MG63 (cell line): Measurements from ENCODE around the gene VEZF1. TPM values are rescaled to one million over a fixed set of nuclear protein-coding genes. Genes with fewer than 3 reads are reported as not detected.

Source experiments
- DNase-seq: peaks from one replicate; pipeline ENCODE4 v3.0.0-alpha.2; 2020
- H3K27me3 ChIP-seq: fragments of 250-450 bp; sonication (Bioruptor Pico); 2 replicates; pipeline ENCODE4 v1.5.1; 2020; ENCODE audit warnings: mild to moderate bottlenecking, moderate library complexity
- H3K36me3 ChIP-seq: fragments of 250-450 bp; sonication (Bioruptor Pico); 2 replicates; pipeline ENCODE4 v1.5.1; 2020; ENCODE audit warnings: mild to moderate bottlenecking, moderate library complexity
- H3K4me3 ChIP-seq: fragments of 250-450 bp; sonication (Bioruptor Pico); 2 replicates; pipeline ENCODE4 v1.5.1; 2020; ENCODE audit warnings: mild to moderate bottlenecking, moderate library complexity
- H3K9me3 ChIP-seq: fragments of 250-450 bp; sonication (Bioruptor Pico); 2 replicates; pipeline ENCODE4 v1.5.1; 2020; ENCODE audit warnings: mild to moderate bottlenecking, moderate library complexity
- total RNA-seq: library from RNA; depleted of rRNA; stranded (reverse); fragments of >200 nt; shearing (Covaris generic); gene quantifications from 2 replicates; pipeline ENCODE4 v1.2.3, GENCODE V29; 2014; ENCODE audit warnings: low replicate concordance; rRNA removed

VEZF1 gene
- 30.6 and 54.3 TPM in 2 replicates for total RNA-seq

- Histone ChIP-seq H3K27me3 (no peaks in the 10 kb centered on the region), H3K36me3 (peaks cover 31% of the 10 kb centered on the region), H3K9me3 (no peaks in the 10 kb centered on the region), H3K4me3 (peak within 1 kb of the TSS; percentile 86)
- DNase-seq = peak; percentile 83
Observed at GRCh38 chr17:57987581-57988300, at the start of gene VEZF1. Gene VEZF1 (minus strand): TSS chr17:57988254. CDS start chr17:57988111, 143 bp downstream.

GRCh38 chr17:58032691-58033415 is 44.8 kb upstream of the VEZF1 start:
- H3K9me3 ChIP-seq = peaks cover 1% of the 10 kb centered on the region; the same call in 1 of the 2 replicates
- DNase-seq = no peak
- no peaks in the 10 kb centered on the region for H3K36me3 ChIP-seq
- no peak overlapping the region for H3K4me3 ChIP-seq
- H3K27me3 ChIP-seq = peaks cover 8% of the 10 kb centered on the region; the same call in 1 of the 2 replicates

GRCh38 chr17:58028578-58028977 is 40.5 kb upstream of the VEZF1 start:
- Histone ChIP-seq H3K9me3 (peaks cover 3% of the 10 kb centered on the region; the same call in 1 of the 2 replicates), H3K4me3 (no peak overlapping the region), H3K36me3 (no peaks in the 10 kb centered on the region), H3K27me3 (peaks cover 27% of the 10 kb centered on the region)
- no peak for DNase-seq

GRCh38 chr17:58020401-58020800 is 32.3 kb upstream of the VEZF1 start:
- Histone ChIP-seq H3K4me3 (no peak overlapping the region), H3K36me3 (no peaks in the 10 kb centered on the region), H3K9me3 (no peaks in the 10 kb centered on the region), H3K27me3 (peaks cover 54% of the 10 kb centered on the region)
- DNase-seq = no peak

- no peaks in the 10 kb centered on the region for H3K36me3 ChIP-seq
- no peak for DNase-seq
- no peak overlapping the region for H3K4me3 ChIP-seq
- no peaks in the 10 kb centered on the region for H3K9me3 ChIP-seq
- peaks cover 50% of the 10 kb centered on the region for H3K27me3 ChIP-seq
Observed at GRCh38 chr17:58019521-58019920, 31.5 kb upstream of the VEZF1 start.

- H3K4me3 ChIP-seq = no peak overlapping the region
- H3K36me3 ChIP-seq = no peaks in the 10 kb centered on the region
- no peak for DNase-seq
- H3K9me3 ChIP-seq = no peaks in the 10 kb centered on the region
- peaks cover 47% of the 10 kb centered on the region for H3K27me3 ChIP-seq
Observed at GRCh38 chr17:58019039-58019438, 31.0 kb upstream of the VEZF1 start.

- Histone ChIP-seq H3K9me3 (no peaks in the 10 kb centered on the region), H3K4me3 (no peak overlapping the region), H3K36me3 (peaks cover 17% of the 10 kb centered on the region), H3K27me3 (no peaks in the 10 kb centered on the region; the same call in 1 of the 2 replicates)
- no peak for DNase-seq
Observed at GRCh38 chr17:58010067-58010799, 22.2 kb upstream of the VEZF1 start.

- Histone ChIP-seq H3K27me3 (no peaks in the 10 kb centered on the region; the same call in 1 of the 2 replicates), H3K4me3 (peak overlapping the region; percentile 96), H3K9me3 (no peaks in the 10 kb centered on the region), H3K36me3 (peaks cover 39% of the 10 kb centered on the region)
- peak; percentile 22 for DNase-seq
Observed at GRCh38 chr17:58007781-58008706, 20.0 kb upstream of the VEZF1 start.

GRCh38 chr17:58006924-58007780 is 19.1 kb upstream of the VEZF1 start, which contains the start of gene SRSF1:
Gene SRSF1 (minus strand): TSS chr17:58007246. CDS start chr17:58007137, 109 bp downstream.
- no peaks in the 10 kb centered on the region; the same call in 1 of the 2 replicates for H3K27me3 ChIP-seq
- peaks cover 48% of the 10 kb centered on the region for H3K36me3 ChIP-seq
- no peaks in the 10 kb centered on the region for H3K9me3 ChIP-seq
- peak within 1 kb of the TSS; percentile 96 for H3K4me3 ChIP-seq
- DNase-seq = peak; percentile 98

- peak; percentile 80 for DNase-seq
- H3K9me3 ChIP-seq = no peaks in the 10 kb centered on the region
Observed at GRCh38 chr17:58006560-58006923, 18.5 kb upstream of the VEZF1 start.

GRCh38 chr17:58005728-58006559 is 17.9 kb upstream of the VEZF1 start:
- H3K36me3 ChIP-seq = peaks cover 60% of the 10 kb centered on the region
- DNase-seq = no peak
- H3K4me3 ChIP-seq = peak overlapping the region; percentile 96
- no peaks in the 10 kb centered on the region for H3K27me3 ChIP-seq
- H3K9me3 ChIP-seq = no peaks in the 10 kb centered on the region

More at GRCh38 chr17:58006560-58006923, 18.5 kb upstream of the VEZF1 start:
- Histone ChIP-seq H3K27me3 (no peaks in the 10 kb centered on the region), H3K4me3 (peak overlapping the region; percentile 96), H3K36me3 (peaks cover 54% of the 10 kb centered on the region)

- peak; percentile 15 for DNase-seq
- H3K36me3 ChIP-seq = peaks cover 68% of the 10 kb centered on the region
- H3K4me3 ChIP-seq = peak overlapping the region; percentile 96
- no peaks in the 10 kb centered on the region for H3K9me3 ChIP-seq
- H3K27me3 ChIP-seq = no peaks in the 10 kb centered on the region
Observed at GRCh38 chr17:58005031-58005727, 17.1 kb upstream of the VEZF1 start.

GRCh38 chr17:58004060-58004459 is 16.0 kb upstream of the VEZF1 start:
- H3K27me3 ChIP-seq = no peaks in the 10 kb centered on the region
- peaks cover 79% of the 10 kb centered on the region for H3K36me3 ChIP-seq
- no peaks in the 10 kb centered on the region for H3K9me3 ChIP-seq
- no peak for DNase-seq
- H3K4me3 ChIP-seq = peak overlapping the region; percentile 96

- peaks cover 90% of the 10 kb centered on the region for H3K36me3 ChIP-seq
- no peak for DNase-seq
- no peaks in the 10 kb centered on the region for H3K9me3 ChIP-seq
- H3K27me3 ChIP-seq = no peaks in the 10 kb centered on the region
- no peak overlapping the region; the same call in 1 of the 2 replicates for H3K4me3 ChIP-seq
Observed at GRCh38 chr17:58002973-58003372, 14.9 kb upstream of the VEZF1 start.
